Stimulated activated naive CD4-positive, alpha-beta T cell (primary cell): ENCODE data around the gene FOXB2.
A peak's percentile ranks its signal among the peaks of the same experiment; 100 is the strongest.
"Not testable (repeated sequence)": the region's sequence is repeated elsewhere in the genome, so short reads cannot be mapped to it uniquely, and the experiment has no call there.

ENCODE experiments used
- DNase-seq, 6 experiments: peaks; one replicate each; lab custom pipeline; 2025; lab: John Stamatoyannopoulos, UW

Gene FOXB2

GRCh38 chr9:77019236-77019925 is at the start of gene FOXB2:
Gene FOXB2, plus strand, starts transcription at chr9:77019655. Its CDS starts 0 bp downstream, at chr9:77019655.
- DNase-seq, result no peak

- no peak for DNase-seq
Measured at GRCh38 chr9:76969716-76970115, 49.7 kb upstream of the FOXB2 start.

GRCh38 chr9:76978831-76979230 is 40.6 kb upstream of the FOXB2 start:
- DNase-seq, result not testable (repeated sequence)

- DNase-seq, result no peak
Measured at GRCh38 chr9:76980566-76980965, 38.9 kb upstream of the FOXB2 start.

GRCh38 chr9:76984486-76984885 is 35.0 kb upstream of the FOXB2 start:
- no peak for DNase-seq

- DNase-seq, result no peak
Measured at GRCh38 chr9:76985581-76985980, 33.9 kb upstream of the FOXB2 start.

GRCh38 chr9:76987594-76988200 is 31.8 kb upstream of the FOXB2 start:
- DNase-seq, result no peak

- DNase-seq, result no peak
Measured at GRCh38 chr9:76988941-76989340, 30.5 kb upstream of the FOXB2 start.

GRCh38 chr9:76989501-76989900 is 30.0 kb upstream of the FOXB2 start:
- DNase-seq, result no peak

GRCh38 chr9:76996700-76997099 is 22.8 kb upstream of the FOXB2 start:
- DNase-seq, result no peak

- no peak for DNase-seq
Measured at GRCh38 chr9:76999261-76999660, 20.2 kb upstream of the FOXB2 start.

GRCh38 chr9:77000330-77000729 is 19.1 kb upstream of the FOXB2 start:
- no peak for DNase-seq

- DNase-seq, result no peak
Measured at GRCh38 chr9:77003366-77003765, 16.1 kb upstream of the FOXB2 start.

- no peak for DNase-seq
Measured at GRCh38 chr9:77005216-77005615, 14.2 kb upstream of the FOXB2 start.

- DNase-seq, result no peak
Measured at GRCh38 chr9:77010527-77010926, 8.9 kb upstream of the FOXB2 start.

- peak in 5 of 6 experiments; percentile 8 to 53 (median 19) for DNase-seq
Measured at GRCh38 chr9:77011973-77012821, 7.3 kb upstream of the FOXB2 start.

GRCh38 chr9:77013206-77013931 is 6.1 kb upstream of the FOXB2 start:
- no peak for DNase-seq

- no peak for DNase-seq
Measured at GRCh38 chr9:77013932-77014596, 5.4 kb upstream of the FOXB2 start.

GRCh38 chr9:77014597-77015263 is 4.7 kb upstream of the FOXB2 start:
- no peak for DNase-seq

- no peak for DNase-seq
Measured at GRCh38 chr9:77015327-77016048, 4.0 kb upstream of the FOXB2 start.
